GM08714 (cell line): ENCODE data around the gene NDUFB7.
"Not testable (repeated sequence)": the region's sequence is repeated elsewhere in the genome, so short reads cannot be mapped to it uniquely, and the experiment has no call there.

Source experiments
- H3K4me3 ChIP-seq: fragments of 200-500 bp; sonication (Bioruptor generic); 2 replicates; pipeline ENCODE4 v1.5.1; 2014; ENCODE audit warnings: mild to moderate bottlenecking, low read length, inconsistent platforms
- ZNF274 ChIP-seq: IDR thresholded peaks from 2 replicates; pipeline ENCODE4 v1.6.1; 2012; ENCODE audit warnings: mild to moderate bottlenecking, low read depth, low read length

The NDUFB7 gene

DNA sequence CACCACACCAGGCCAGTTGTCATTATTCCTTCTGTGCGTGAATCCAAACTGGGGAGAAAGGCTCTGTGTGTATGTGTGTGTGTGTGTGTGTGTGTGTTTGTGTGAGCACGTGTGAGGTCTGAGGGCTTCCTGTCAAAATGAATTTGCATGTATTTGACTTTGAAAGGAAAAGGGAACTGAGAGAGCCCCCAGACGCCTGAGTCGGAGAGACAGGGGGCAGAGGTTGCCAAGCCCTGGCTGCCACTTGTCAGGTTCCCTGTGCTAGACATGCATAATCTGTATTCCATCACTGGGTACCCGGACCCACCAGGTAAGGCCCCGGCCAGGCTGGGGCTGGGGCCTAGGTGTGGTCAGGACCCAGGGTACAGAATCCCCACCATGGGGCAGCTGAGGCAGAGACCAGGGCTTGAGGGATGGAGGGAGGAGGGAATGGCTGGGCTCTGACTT, 11.1 kb upstream of the NDUFB7 start, which contains the start of gene CLEC17A:
TSS of gene CLEC17A (plus strand) at position 191 of the 447 bp plus-strand sequence. CDS start at position 268, 77 bp downstream.
- no peak for TF ChIP-seq ZNF274
- peak within 1 kb of the TSS; percentile 87 for H3K4me3 ChIP-seq

DNA sequence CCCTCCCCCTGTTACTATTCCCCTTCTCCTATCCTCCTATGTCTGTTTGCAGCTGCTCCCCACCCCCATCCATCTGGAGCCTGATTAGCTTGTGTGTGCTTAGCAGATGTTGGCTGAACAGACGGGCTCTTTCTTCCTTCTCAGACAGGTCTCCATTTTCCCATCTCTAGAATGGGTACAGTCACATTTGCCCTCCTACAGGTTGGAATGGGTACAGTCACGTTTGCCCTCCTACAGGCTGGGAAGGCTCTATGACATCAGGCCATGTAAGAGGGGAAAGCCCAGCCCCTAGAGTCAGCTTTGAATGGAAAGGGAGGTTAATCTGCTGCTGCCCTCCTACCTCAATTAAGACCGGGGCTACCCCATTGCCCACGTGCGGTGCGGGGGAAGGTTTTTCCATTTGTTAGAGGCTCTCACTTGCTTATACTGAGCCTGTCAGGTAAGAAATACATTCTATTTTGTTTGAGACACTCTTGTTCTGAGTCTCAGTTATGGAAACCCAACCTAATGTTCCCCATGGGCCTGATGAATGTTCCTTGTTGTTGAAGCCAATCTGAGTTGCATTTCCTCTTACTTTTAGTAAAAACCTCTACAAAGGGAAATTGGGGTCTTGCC, 8.9 kb upstream of the NDUFB7 start:
- TF ChIP-seq ZNF274, result no peak
- H3K4me3 ChIP-seq, result no peak overlapping the region

- no peak for TF ChIP-seq ZNF274
- H3K4me3 ChIP-seq, result no peak overlapping the region
Measured at GRCh38 chr19:14577885-14578427, 6.1 kb upstream of the NDUFB7 start.

DNA sequence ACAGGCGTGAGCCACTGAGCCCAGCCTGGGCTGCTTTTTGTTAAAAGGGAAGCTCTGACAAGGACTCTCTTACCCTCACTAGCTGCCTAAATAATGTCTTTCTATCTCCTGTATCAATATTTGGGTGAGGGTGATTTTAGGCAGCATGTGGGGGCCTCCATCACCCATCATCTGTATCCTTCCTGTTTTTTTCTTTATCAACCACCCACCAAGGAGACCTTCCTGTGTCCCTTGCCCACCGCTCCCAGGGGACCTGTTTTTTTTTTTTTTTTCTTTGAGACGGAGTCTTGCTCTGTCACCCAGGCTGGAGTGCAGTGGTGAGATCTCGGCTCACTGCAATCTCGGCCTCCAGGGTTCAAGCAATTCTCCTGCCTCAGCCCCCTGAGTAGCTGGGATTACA, 5.4 kb upstream of the NDUFB7 start:
- TF ChIP-seq ZNF274, result no peak
- no peak overlapping the region for H3K4me3 ChIP-seq

DNA sequence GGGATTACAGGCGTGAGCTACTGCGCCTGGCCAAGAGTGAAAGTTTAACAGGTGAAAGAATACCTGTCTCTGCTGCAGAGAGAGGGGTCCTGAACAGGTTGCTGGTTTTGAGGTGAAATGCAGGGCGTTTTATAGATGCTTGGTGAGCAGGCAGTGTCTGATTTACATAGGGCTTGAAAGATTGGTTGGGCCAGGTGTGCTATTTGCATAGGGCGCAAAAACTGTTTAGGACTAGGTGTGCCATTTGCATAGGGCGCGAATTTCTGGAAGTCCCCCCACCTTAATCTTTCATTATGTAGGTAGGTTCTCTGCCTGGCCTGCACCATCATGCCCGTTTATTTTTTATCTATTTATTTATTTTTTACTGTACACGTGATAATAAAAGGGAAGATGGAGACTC, 4.5 kb upstream of the NDUFB7 start:
- H3K4me3 ChIP-seq, result no peak overlapping the region
- no peak for TF ChIP-seq ZNF274

DNA sequence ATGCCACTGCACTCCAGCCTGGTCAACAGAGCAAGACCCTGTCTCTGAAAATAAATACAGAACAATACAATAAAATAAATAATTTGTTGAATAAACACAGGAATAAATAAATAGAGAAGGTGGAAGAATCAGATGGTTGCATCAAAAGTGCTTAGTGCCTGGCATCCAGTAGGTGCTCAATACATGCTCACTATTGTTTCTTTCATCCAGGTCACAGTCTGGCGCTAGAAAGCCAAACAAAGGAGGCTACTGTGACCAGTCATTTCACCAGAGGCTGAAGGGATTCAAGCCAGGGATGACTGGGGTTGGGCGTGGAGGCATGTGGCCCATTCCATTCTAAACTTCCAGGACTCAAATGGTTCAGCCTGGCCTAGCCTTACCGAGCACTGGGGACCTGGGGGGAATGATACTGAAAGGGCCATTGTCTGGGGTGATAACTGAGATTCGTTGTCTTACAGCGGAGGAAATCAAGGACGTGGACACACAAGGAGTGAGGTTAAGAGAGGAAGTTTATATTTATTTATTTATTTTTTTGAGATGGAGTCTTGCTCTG, 3.6 kb upstream of the NDUFB7 start:
- no peak for TF ChIP-seq ZNF274
- no peak overlapping the region for H3K4me3 ChIP-seq

- TF ChIP-seq ZNF274, result no peak
- H3K4me3 ChIP-seq, result peak overlapping the region; percentile 80
Measured at GRCh38 chr19:14570864-14571527, 870 bp downstream of the NDUFB7 start.

- TF ChIP-seq ZNF274, result no peak
- no peak overlapping the region for H3K4me3 ChIP-seq
Measured at GRCh38 chr19:14567079-14567478, 4.8 kb downstream of the NDUFB7 start.

- no peak for TF ChIP-seq ZNF274
Measured at GRCh38 chr19:14566712-14567077, 5.2 kb downstream of the NDUFB7 start.

DNA sequence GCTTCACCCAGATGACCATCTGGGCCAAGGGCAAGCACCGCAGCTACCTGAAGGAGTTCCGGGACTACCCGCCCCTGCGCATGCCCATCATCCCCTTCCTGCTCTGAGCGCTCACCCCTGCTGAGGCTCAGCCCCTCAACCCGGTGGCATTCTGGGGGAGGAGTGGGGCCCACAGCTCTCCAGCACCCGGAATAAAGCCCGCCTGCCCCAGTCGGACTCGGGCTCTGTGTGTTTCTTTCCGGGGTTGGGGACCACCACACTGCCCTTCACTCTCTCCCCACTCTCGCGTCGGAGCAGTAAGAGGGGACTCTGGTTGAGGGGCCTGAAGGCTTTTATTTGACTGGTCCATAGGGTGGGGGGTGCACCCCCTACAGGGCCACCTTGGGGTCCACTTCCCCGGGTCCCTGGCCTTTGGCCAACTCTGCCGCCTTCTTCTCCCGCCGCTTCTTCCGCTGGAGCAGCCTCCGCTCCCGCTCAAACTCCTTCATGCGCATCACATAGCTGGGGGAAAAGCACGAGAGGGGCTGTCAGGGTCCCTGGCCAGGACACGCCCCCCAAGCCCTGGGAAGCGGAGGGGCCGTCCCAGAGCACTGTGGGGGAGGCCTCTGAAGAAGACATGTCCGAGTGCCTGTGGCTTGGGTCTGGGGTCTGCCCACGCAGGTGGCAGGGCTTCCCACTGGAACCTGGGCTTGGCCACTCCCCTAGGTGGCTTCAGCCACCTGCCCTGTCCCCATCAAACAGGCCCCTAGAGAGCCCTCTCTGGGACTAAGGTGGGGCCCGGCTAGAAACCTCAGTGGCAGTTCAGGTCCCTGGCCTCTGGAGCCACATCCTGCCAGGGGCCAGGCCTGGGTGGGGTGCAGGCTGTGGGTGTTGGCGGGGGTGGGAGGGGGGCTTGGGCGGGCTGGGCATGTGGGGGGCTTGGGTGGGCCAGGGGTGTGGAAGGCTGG, 5.8 kb downstream of the NDUFB7 start:
- no peak overlapping the region for H3K4me3 ChIP-seq
- TF ChIP-seq ZNF274, result no peak

More at GRCh38 chr19:14566712-14567077, 5.2 kb downstream of the NDUFB7 start:
- no peak overlapping the region for H3K4me3 ChIP-seq

DNA sequence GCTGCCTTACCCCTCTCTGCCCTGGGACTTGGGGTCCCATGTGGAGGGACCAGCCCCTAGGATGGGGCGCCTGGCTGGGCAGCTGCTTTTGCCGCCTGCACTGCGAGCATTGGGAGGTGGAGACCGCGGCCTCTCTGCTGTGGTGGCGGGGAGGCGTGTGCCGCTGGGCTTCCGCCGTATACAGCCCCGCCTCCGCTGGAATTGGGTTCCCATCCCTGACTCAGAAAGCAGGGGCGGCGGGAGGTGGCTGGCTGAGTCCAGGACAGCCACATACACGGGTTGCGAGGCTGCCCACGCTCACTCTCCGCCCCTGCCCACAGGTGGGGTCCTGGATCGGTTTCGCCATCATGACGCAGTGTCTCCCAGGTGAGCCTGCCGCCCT, 6.6 kb downstream of the NDUFB7 start:
- TF ChIP-seq ZNF274, result no peak
- no peak overlapping the region for H3K4me3 ChIP-seq

DNA sequence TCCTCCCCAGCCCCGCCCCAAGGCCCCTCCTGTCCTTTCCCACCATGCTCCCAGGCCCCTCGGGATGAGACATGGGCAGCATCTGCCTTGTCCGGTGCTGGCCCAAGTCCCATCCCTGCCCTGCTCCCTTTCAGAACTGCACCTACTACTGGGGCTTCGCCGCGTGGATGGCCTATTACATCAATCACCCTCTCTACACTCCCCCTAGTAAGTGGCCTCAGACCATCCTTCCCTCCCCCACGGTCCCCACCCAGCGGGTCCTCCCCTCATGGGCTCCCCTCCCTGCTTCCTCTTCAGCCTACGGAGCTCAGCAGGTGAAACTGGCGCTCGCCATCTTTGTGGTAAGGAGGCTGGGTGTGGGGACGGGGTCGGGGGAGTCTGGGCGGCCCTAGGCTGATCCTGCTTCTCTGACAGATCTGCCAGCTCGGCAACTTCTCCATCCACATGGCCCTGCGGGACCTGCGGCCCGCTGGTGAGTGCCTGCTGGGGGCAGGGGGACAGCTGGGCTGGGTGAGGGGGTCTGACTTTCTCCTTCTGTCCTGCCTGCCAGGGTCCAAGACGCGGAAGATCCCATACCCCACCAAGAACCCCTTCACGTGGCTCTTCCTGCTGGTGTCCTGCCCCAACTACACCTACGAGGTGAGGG, 7.1 kb downstream of the NDUFB7 start:
- H3K4me3 ChIP-seq, result not testable (repeated sequence)

GRCh38 chr19:14563989-14564651, 7.7 kb downstream of the NDUFB7 start:
- no peak overlapping the region for H3K4me3 ChIP-seq
- no peak for TF ChIP-seq ZNF274
